HepG2 (cell line): Measurements from ENCODE around the gene JSRP1. TPM values are rescaled to one million over a fixed set of nuclear protein-coding genes. Genes with fewer than 3 reads are reported as not detected.

Experiments
- ATAC-seq: fragments of 200-7000 bp; cut with Tn5 transposase; 3 replicates; pipeline ENCODE4 v1.9.1; 2020; ENCODE audit warnings: mild to moderate bottlenecking, moderate library complexity
- BruUV-seq: library from RNA; stranded (reverse); fragments of 400-500 nt; replicated peaks from 2 replicates; lab custom pipeline; 2021; lab: Mats Ljungman, UMichigan
- CTCF ChIA-PET: fragments of 300-600 bp; formaldehyde crosslinking; extraction: SDS; loops from one replicate; lab custom pipeline; 2021; ENCODE audit warnings: low total read pairs, inconsistent platforms, low intra/inter-chr PET ratio; lab: Yijun Ruan, JAX
- POLR2A ChIA-PET: fragments of 350-600 bp; sonication (Branson Sonifier 250); formaldehyde crosslinking; loops from one replicate; lab custom pipeline; 2020; ENCODE audit warnings: antibody characterized with exemption, inconsistent platforms; lab: Yijun Ruan, JAX
- DNase-seq: peaks from one replicate; pipeline ENCODE4 v3.0.0-alpha.2; 2015; ENCODE audit warnings: low spot score
- FAIRE-seq: peaks from 3 replicates; lab custom pipeline; 2011; peaks lifted over from hg19 to GRCh38; lab: Jason Lieb, UNC
- H2AFZ ChIP-seq: one replicate; pipeline ENCODE4 v1.6.1; 2011; ENCODE audit warnings: low read length, inconsistent platforms
- H3K27ac ChIP-seq: fragments of 300-600 bp; 3 replicates; pipeline ENCODE4 v1.8.0; 2011; ENCODE audit warnings: mixed run types, mild to moderate bottlenecking, mixed read lengths, low read length, inconsistent platforms; ENCODE audit not compliant: insufficient read depth; ENCODE audit errors: extremely low read length
- H3K27me3 ChIP-seq, 2 experiments: fragments of 200-600 bp in 1 of 2; 2 replicates in 1 of 2; 3 replicates in 1 of 2; pipeline versions ENCODE4 v1.6.0 to v1.8.0; 2011; ENCODE audit warnings: low read length in 2 of 2, mild to moderate bottlenecking in 2 of 2, moderate library complexity in 2 of 2, inconsistent platforms in 1 of 2; ENCODE audit not compliant: insufficient read depth in 2 of 2, control insufficient read depth in 1 of 2
- H3K36me3 ChIP-seq, 2 experiments: fragments of 200-600 bp in 1 of 2; replicated peaks in 1 of 2; 2 replicates in 1 of 2; 3 replicates in 1 of 2; pipeline versions ENCODE4 v1.5.1 to v1.8.0; 2011; ENCODE audit warnings: low read length in 2 of 2, inconsistent platforms in 1 of 2; ENCODE audit not compliant: insufficient read depth in 2 of 2, control insufficient read depth in 1 of 2
- H3K4me1 ChIP-seq: 2 replicates; pipeline ENCODE4 v1.5.1; 2012; ENCODE audit warnings: low read length, inconsistent platforms; ENCODE audit not compliant: insufficient read depth
- H3K4me2 ChIP-seq: 2 replicates; pipeline ENCODE4 v1.6.0; 2011; ENCODE audit warnings: low read depth, low read length, inconsistent platforms
- H3K4me3 ChIP-seq, 3 experiments: fragments of 200-600 bp in 1 of 3; sonication (generic), shearing (Covaris generic) in 1 of 3; replicated peaks in 1 of 3; 2 replicates each; pipeline ENCODE4 v1.5.1; 2011 to 2016; ENCODE audit warnings: low read length in 3 of 3, inconsistent platforms in 2 of 3, low read depth in 2 of 3, mild to moderate bottlenecking in 2 of 3, control low read depth in 1 of 3, mixed read lengths in 1 of 3; ENCODE audit not compliant: insufficient read depth in 1 of 3
- H3K79me2 ChIP-seq: one replicate; pipeline ENCODE4 v1.6.1; 2011; ENCODE audit warnings: low read length, inconsistent platforms; ENCODE audit not compliant: insufficient read depth
- H3K9ac ChIP-seq: 2 replicates; pipeline ENCODE4 v1.6.0; 2011; ENCODE audit warnings: mild to moderate bottlenecking, low read depth, low read length, inconsistent platforms; ENCODE audit not compliant: insufficient read depth
- H3K9me3 ChIP-seq: 2 replicates; pipeline ENCODE4 v1.5.1; 2012; ENCODE audit warnings: mild to moderate bottlenecking, low read length
- H4K20me1 ChIP-seq: 2 replicates; pipeline ENCODE4 v1.6.0; 2011; ENCODE audit warnings: inconsistent platforms, mild to moderate bottlenecking, low read length, moderate library complexity; ENCODE audit not compliant: insufficient read depth
- ADNP ChIP-seq: sonication (generic); formaldehyde crosslinking; IDR thresholded peaks from 2 replicates; pipeline ENCODE4 v1.4.0; 2020; ENCODE audit warnings: missing genetic modification reagents
- FOXC1 ChIP-seq: sonication (generic); formaldehyde crosslinking; IDR thresholded peaks from 2 replicates; pipeline ENCODE4 v1.8.0; 2022; ENCODE audit warnings: mild to moderate bottlenecking, missing genetic modification reagents, borderline replicate concordance
- KLF11 ChIP-seq: IDR thresholded peaks from 2 replicates; pipeline ENCODE4 v1.6.1; 2016; ENCODE audit warnings: missing compliant biosample characterization
- SIN3B ChIP-seq: fragments of 150-350 bp; IDR thresholded peaks from 2 replicates; pipeline ENCODE4 v1.6.1; 2014; ENCODE audit warnings: low read length
- TMF1 ChIP-seq: sonication (generic); formaldehyde crosslinking; IDR thresholded peaks from 2 replicates; pipeline ENCODE4 v1.8.1; 2022; ENCODE audit warnings: low read depth, missing genetic modification reagents
- TP53 ChIP-seq: sonication (generic); formaldehyde crosslinking; conservative IDR thresholded peaks from 2 replicates; pipeline ENCODE4 v1.4.0; 2020; ENCODE audit warnings: missing genetic modification reagents
- ZBTB1 ChIP-seq: sonication (generic); formaldehyde crosslinking; IDR thresholded peaks from 2 replicates; pipeline ENCODE4 v1.4.0; 2020; ENCODE audit warnings: missing genetic modification reagents, borderline replicate concordance
- ZMYM4 ChIP-seq: sonication (generic); formaldehyde crosslinking; IDR thresholded peaks from 2 replicates; pipeline ENCODE4 v1.8.1; 2023; ENCODE audit warnings: mild to moderate bottlenecking, missing genetic modification reagents
- ZNF20 ChIP-seq: sonication (generic); formaldehyde crosslinking; IDR thresholded peaks from 2 replicates; pipeline ENCODE4 v1.4.0; 2020; ENCODE audit warnings: mild to moderate bottlenecking, moderate library complexity, missing genetic modification reagents
- ZNF564 ChIP-seq: sonication (generic); formaldehyde crosslinking; IDR thresholded peaks from 2 replicates; pipeline ENCODE4 v1.8.1; 2023; ENCODE audit warnings: mild to moderate bottlenecking, missing genetic modification reagents
- WGBS: methylation state at CpG from one replicate; pipeline ENCODE4 v1.1.6; 2017; ENCODE audit warnings: low lambda C conversion rate; 5-methylcytosine and 5-hydroxymethylcytosine counted together
- in situ Hi-C: cut with HindIII; loops from 2 replicates; pipeline ENCODE4 v1.10.0; 2017; ENCODE audit warnings: low pct_unique_long_range_greater_than_20kb; ENCODE audit not compliant: extremely low pct_ligation_motif_present
- intact Hi-C: fragments of 100-400 bp; cut with micrococcal nuclease; formaldehyde crosslinking; loops from one replicate; pipeline ENCODE4 v1.10.0; 2022; ENCODE audit not compliant: unreplicated experiment
- polyA plus RNA-seq, 8 experiments: library from polyadenylated mRNA; depleted of rRNA in 3 of 8; stranded (reverse) in 7 of 8; unstranded in 1 of 8; fragments of >200 nt; fragmentation: Illumina TruSeq in 4 of 8; extraction: Trizol in 4 of 8; gene quantifications; 2 replicates each; pipeline versions ENCODE4 v1.2.1 to v1.2.3, GENCODE V29; 2011 to 2016; ENCODE audit warnings: low read depth in 4 of 8, missing spikeins in 1 of 8, mixed read lengths in 1 of 8; ENCODE audit not compliant: insufficient read depth in 1 of 8
- total RNA-seq, 5 experiments: library from RNA; depleted of rRNA; stranded (reverse); fragments of >200 nt; fragmentation: Illumina TruSeq; extraction: Trizol; gene quantifications; 2 replicates each; pipeline ENCODE4 v1.2.3, GENCODE V29; 2016; ENCODE audit warnings: low read depth in 1 of 5
- TF ChIP-seq, protein P1 (sequence below), 2 experiments: fragments of 450-650 bp in 1 of 2; sonication (generic) in 1 of 2; formaldehyde crosslinking; IDR thresholded peaks; 2 replicates each; pipeline versions ENCODE4 v1.5.0 to v1.8.0; 2020 to 2022; ENCODE audit warnings: mild to moderate bottlenecking in 1 of 2, missing genetic modification reagents in 1 of 2
- TF ChIP-seq, protein P2 (sequence below): sonication (generic); formaldehyde crosslinking; IDR thresholded peaks from 2 replicates; pipeline ENCODE4 v1.4.0; 2020; ENCODE audit warnings: missing genetic modification reagents
- TF ChIP-seq, protein P3 (sequence below): IDR thresholded peaks from 2 replicates; pipeline ENCODE4 v1.6.1; 2016; ENCODE audit warnings: low read depth, control low read depth
- TF ChIP-seq, protein P4 (sequence below): sonication (generic); formaldehyde crosslinking; IDR thresholded peaks from 2 replicates; pipeline ENCODE4 v1.5.1; 2020; ENCODE audit warnings: missing genetic modification reagents, mild to moderate bottlenecking, borderline replicate concordance

Gene JSRP1
- total and polyA plus RNA-seq, 2 of the 13 experiments (the other 11 are each of a cell fraction or from before 2014, with no cell fraction given): 0.16 to 0.38 TPM

DNA sequence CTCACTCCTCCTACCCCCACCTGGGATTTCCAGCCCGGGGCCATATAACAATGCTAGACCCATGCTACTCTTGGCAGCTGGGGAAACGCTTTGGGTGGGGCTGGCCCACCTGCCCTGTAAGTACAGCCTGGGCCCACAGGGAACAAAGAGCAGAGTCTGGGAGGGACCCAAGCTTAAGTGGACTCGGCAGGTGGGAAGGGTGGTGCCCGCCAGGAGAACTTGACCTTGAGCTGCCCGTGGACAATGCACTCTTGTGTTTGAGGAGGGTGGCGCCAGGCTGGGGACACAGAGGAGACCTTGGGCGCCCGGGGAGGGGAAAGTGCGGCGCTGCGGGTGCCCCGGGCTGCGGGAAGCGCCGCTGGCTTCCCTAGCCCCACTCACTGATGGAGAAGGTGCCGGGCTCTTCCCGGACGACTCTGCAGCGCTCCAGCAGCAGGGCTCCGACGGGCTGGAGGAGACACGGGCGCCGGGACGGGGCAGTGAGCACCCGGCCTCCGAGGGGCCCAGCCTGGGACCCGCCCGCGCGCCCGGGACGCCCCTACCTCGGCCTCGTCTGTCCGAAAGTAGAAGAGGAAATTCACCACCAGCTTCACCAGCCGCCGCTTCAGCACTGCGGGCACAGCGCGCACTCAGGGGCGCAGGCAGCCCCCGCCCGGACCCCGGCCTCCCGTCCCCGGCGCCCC is 20.7 kb downstream of the JSRP1 start (continued):
- TF ChIP-seq ZNF564 (CRISPR knock-in tag) (no peak), FOXC1 (CRISPR knock-in tag) (no peak), ADNP (CRISPR knock-in tag) (no peak), KLF11 (CRISPR knock-in tag) (no peak), TP53 (CRISPR knock-in tag) (no peak), ZMYM4 (CRISPR knock-in tag) (0 out of 2 replicates have a peak, but pooled peaks have one; percentile 33), ZNF20 (no peak)
- TF ChIP-seq, protein P1, sequence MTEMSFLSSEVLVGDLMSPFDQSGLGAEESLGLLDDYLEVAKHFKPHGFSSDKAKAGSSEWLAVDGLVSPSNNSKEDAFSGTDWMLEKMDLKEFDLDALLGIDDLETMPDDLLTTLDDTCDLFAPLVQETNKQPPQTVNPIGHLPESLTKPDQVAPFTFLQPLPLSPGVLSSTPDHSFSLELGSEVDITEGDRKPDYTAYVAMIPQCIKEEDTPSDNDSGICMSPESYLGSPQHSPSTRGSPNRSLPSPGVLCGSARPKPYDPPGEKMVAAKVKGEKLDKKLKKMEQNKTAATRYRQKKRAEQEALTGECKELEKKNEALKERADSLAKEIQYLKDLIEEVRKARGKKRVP (CRISPR knock-in tag; IDR thresholded peaks at IDR 0.05): no peak

DNA sequence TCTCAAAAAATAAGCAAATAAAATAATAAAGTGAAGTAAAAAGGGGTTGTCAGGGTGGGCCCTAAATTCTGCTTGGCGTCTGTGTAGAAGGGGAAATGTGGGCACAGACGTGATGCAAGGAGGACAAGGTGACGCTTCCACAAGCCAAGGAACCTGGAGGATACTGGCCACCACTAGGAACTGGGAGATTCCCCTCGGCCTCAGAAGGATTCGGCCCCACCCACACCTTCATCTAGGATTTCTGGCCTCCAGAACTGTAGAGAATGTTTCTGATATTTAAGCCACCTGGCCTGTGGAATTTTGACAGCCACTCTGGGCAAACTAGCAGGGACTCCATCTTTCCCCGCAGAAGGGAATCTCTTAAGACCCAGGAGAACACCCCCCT is 21.2 kb downstream of the JSRP1 start:
- WGBS: 84% methylated on average over 6 of the region's 6 CpGs
- intact Hi-C loops: loop anchor here (5.0 to 10.0 kb wide), 3 partner anchors 37 to 80 kb away; partner anchors contain the start of gene AP3D1
- CTCF ChIA-PET: interaction anchor here (1.2 to 2.4 kb wide), 2 partner anchors 39 to 78 kb away, joined by 3 to 17 read pairs; no protein-coding TSS in a partner anchor
- H4K20me1 ChIP-seq: peaks cover 29% of the 10 kb centered on the region
- no peak overlapping the region for H2AFZ ChIP-seq
- ATAC-seq (no peak), DNase-seq (no peak), FAIRE-seq (no peak)
- H3K4me1 ChIP-seq: peaks cover 60% of the 10 kb centered on the region
- POLR2A ChIA-PET: interaction anchor here (0.6 to 2.1 kb wide), 22 partner anchors 9 to 174 kb away, joined by 3 to 12 read pairs (median 5); partner anchors contain the start of genes AP3D1 and DOT1L
- peak overlapping the region; percentile 79 for H3K9ac ChIP-seq
- no peaks in the 10 kb centered on the region for H3K27me3 ChIP-seq
- peaks cover 12 to 18% of the 10 kb centered on the region in 2 experiments; a peak in 4 of 5 replicates for H3K36me3 ChIP-seq
- no peaks in the 10 kb centered on the region for H3K9me3 ChIP-seq
- in situ Hi-C loops: loop anchor here (10.0 kb wide), 1 partner anchor 80 kb away; no protein-coding TSS in a partner anchor
- H3K4me3 ChIP-seq: peak overlapping the region; percentile 83 to 92 (median 87)
- peak overlapping the region; percentile 97 for H3K27ac ChIP-seq
- H3K79me2 ChIP-seq: peaks cover 37% of the 10 kb centered on the region
- peak overlapping the region; percentile 98 for H3K4me2 ChIP-seq
- BruUV-seq: no TSS peak
- TF ChIP-seq, protein P2, sequence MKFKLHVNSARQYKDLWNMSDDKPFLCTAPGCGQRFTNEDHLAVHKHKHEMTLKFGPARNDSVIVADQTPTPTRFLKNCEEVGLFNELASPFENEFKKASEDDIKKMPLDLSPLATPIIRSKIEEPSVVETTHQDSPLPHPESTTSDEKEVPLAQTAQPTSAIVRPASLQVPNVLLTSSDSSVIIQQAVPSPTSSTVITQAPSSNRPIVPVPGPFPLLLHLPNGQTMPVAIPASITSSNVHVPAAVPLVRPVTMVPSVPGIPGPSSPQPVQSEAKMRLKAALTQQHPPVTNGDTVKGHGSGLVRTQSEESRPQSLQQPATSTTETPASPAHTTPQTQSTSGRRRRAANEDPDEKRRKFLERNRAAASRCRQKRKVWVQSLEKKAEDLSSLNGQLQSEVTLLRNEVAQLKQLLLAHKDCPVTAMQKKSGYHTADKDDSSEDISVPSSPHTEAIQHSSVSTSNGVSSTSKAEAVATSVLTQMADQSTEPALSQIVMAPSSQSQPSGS (CRISPR knock-in tag): no peak
- TF ChIP-seq, protein P3, sequence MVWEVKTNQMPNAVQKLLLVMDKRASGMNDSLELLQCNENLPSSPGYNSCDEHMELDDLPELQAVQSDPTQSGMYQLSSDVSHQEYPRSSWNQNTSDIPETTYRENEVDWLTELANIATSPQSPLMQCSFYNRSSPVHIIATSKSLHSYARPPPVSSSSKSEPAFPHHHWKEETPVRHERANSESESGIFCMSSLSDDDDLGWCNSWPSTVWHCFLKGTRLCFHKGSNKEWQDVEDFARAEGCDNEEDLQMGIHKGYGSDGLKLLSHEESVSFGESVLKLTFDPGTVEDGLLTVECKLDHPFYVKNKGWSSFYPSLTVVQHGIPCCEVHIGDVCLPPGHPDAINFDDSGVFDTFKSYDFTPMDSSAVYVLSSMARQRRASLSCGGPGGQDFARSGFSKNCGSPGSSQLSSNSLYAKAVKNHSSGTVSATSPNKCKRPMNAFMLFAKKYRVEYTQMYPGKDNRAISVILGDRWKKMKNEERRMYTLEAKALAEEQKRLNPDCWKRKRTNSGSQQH (CRISPR knock-in tag): no peak
- TF ChIP-seq SIN3B (no peak), TMF1 (CRISPR knock-in tag) (no peak), ZBTB1 (CRISPR knock-in tag) (no peak)
- TF ChIP-seq, protein P4, sequence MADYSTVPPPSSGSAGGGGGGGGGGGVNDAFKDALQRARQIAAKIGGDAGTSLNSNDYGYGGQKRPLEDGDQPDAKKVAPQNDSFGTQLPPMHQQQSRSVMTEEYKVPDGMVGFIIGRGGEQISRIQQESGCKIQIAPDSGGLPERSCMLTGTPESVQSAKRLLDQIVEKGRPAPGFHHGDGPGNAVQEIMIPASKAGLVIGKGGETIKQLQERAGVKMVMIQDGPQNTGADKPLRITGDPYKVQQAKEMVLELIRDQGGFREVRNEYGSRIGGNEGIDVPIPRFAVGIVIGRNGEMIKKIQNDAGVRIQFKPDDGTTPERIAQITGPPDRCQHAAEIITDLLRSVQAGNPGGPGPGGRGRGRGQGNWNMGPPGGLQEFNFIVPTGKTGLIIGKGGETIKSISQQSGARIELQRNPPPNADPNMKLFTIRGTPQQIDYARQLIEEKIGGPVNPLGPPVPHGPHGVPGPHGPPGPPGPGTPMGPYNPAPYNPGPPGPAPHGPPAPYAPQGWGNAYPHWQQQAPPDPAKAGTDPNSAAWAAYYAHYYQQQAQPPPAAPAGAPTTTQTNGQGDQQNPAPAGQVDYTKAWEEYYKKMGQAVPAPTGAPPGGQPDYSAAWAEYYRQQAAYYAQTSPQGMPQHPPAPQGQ (CRISPR knock-in tag): no peak
